H1 (cell line): ENCODE results near the gene ZNF536. TPM values are rescaled to one million over a fixed set of nuclear protein-coding genes. Genes with fewer than 3 reads are reported as not detected.
A peak's percentile ranks its signal among the peaks of the same experiment; 100 is the strongest.

Experiments
- CTCF ChIA-PET: fragments of 300-600 bp; sonication (Branson Sonifier 250); formaldehyde crosslinking; loops from one replicate; lab custom pipeline; 2021; ENCODE audit not compliant: partially characterized antibody; lab: Charles Lee
- POLR2A ChIA-PET: fragments of 300-600 bp; sonication (Branson Sonifier 250); formaldehyde crosslinking; loops from one replicate; lab custom pipeline; 2021; ENCODE audit warnings: inconsistent platforms; ENCODE audit not compliant: partially characterized antibody; lab: Charles Lee
- DNase-seq, 2 experiments: peaks; one replicate each; pipeline versions ENCODE4 v3.0.0 to v3.0.0-alpha.2; 2010 to 2022; ENCODE audit warnings: low spot score in 2 of 2, low read depth in 1 of 2, mixed read lengths in 1 of 2
- FAIRE-seq: peaks from 2 replicates; lab custom pipeline; 2011; peaks lifted over from hg19 to GRCh38; lab: Jason Lieb, UNC
- H2AFZ ChIP-seq: 2 replicates; pipeline ENCODE4 v1.8.1; 2012; ENCODE audit warnings: low read length, inconsistent platforms
- H2AK5ac ChIP-seq: 2 replicates; pipeline ENCODE4 v1.6.1; 2013; ENCODE audit warnings: low read depth, low read length
- H2BK120ac ChIP-seq: replicated peaks from 2 replicates; pipeline ENCODE3; 2013; ENCODE audit warnings: low read depth, low read length, inconsistent platforms
- H2BK12ac ChIP-seq: 2 replicates; pipeline ENCODE4 v1.6.1; 2013; ENCODE audit warnings: low read depth, low read length
- H2BK15ac ChIP-seq: 2 replicates; pipeline ENCODE4 v1.6.1; 2013; ENCODE audit warnings: low read length
- H2BK20ac ChIP-seq: 2 replicates; pipeline ENCODE4 v1.6.1; 2013; ENCODE audit warnings: low read length
- H2BK5ac ChIP-seq: 2 replicates; pipeline ENCODE4 v1.6.1; 2013; ENCODE audit warnings: low read depth, low read length
- H3K14ac ChIP-seq: 2 replicates; pipeline ENCODE4 v1.6.1; 2013; ENCODE audit warnings: inconsistent platforms; ENCODE audit not compliant: insufficient read length
- H3K18ac ChIP-seq: 2 replicates; pipeline ENCODE4 v1.6.1; 2013; ENCODE audit warnings: low read length; ENCODE audit errors: extremely low read depth
- H3K23ac ChIP-seq: 2 replicates; pipeline ENCODE4 v1.6.1; 2013; ENCODE audit warnings: inconsistent platforms; ENCODE audit not compliant: insufficient read length
- H3K23me2 ChIP-seq: 2 replicates; pipeline ENCODE4 v1.6.1; 2013; ENCODE audit warnings: low read depth, low read length
- H3K27ac ChIP-seq: 2 replicates; pipeline ENCODE4 v1.6.1; 2011; ENCODE audit warnings: low read depth, low read length, inconsistent platforms
- H3K27me3 ChIP-seq, 4 experiments: replicated peaks in 1 of 4; 1 replicate in 1 of 4; 2 replicates in 3 of 4; pipeline versions ENCODE4 v1.6.1 to v1.8.1; 2011 to 2013; ENCODE audit warnings: low read length in 3 of 4, mild to moderate bottlenecking in 3 of 4, inconsistent platforms in 2 of 4, mixed read lengths in 2 of 4, moderate library complexity in 1 of 4; ENCODE audit not compliant: control insufficient read depth in 3 of 4, insufficient read depth in 3 of 4; ENCODE audit errors: extremely low read depth in 1 of 4
- H3K36me3 ChIP-seq, 4 experiments: 2 replicates each; pipeline versions ENCODE4 v1.6.1 to v1.8.1; 2011 to 2013; ENCODE audit warnings: mild to moderate bottlenecking in 4 of 4, low read length in 3 of 4, moderate library complexity in 2 of 4, control low read depth in 1 of 4, inconsistent platforms in 1 of 4; ENCODE audit not compliant: insufficient read depth in 4 of 4, control insufficient read depth in 2 of 4
- H3K4ac ChIP-seq: replicated peaks from 2 replicates; pipeline ENCODE3; 2013; ENCODE audit warnings: low read length, low read depth, mixed read lengths, inconsistent platforms; ENCODE audit not compliant: insufficient read length
- H3K4me1 ChIP-seq, 4 experiments: replicated peaks in 1 of 4; 1 replicate in 1 of 4; 2 replicates in 3 of 4; pipeline versions ENCODE4 v1.6.1 to v1.8.1; 2011 to 2013; ENCODE audit warnings: low read length in 3 of 4, inconsistent platforms in 2 of 4, mixed read lengths in 1 of 4; ENCODE audit not compliant: insufficient read depth in 4 of 4, control insufficient read depth in 3 of 4
- H3K4me2 ChIP-seq, 2 experiments: 2 replicates each; pipeline versions ENCODE4 v1.6.1 to v1.8.1; 2011 to 2013; ENCODE audit warnings: low read depth in 2 of 2, low read length in 2 of 2, control low read depth in 1 of 2, inconsistent platforms in 1 of 2, mild to moderate bottlenecking in 1 of 2; ENCODE audit not compliant: insufficient read depth in 1 of 2
- H3K4me3 ChIP-seq, 4 experiments: fragments of 200-600, 300-600 bp in 1 of 4; sonication (generic), shearing (Covaris generic), sonication (Bioruptor Twin) in 1 of 4; 2 replicates each; pipeline versions ENCODE4 v1.5.1 to v1.8.1; 2011 to 2016; ENCODE audit warnings: low read length in 4 of 4, low read depth in 3 of 4, control low read depth in 2 of 4, inconsistent platforms in 2 of 4, mild to moderate bottlenecking in 2 of 4, mixed read lengths in 1 of 4, moderate library complexity in 1 of 4; ENCODE audit not compliant: insufficient read depth in 2 of 4; ENCODE audit errors: extremely low read depth in 1 of 4
- H3K56ac ChIP-seq: replicated peaks from 2 replicates; pipeline ENCODE3; 2013; ENCODE audit warnings: low read depth, mild to moderate bottlenecking, mixed read lengths, low read length, inconsistent platforms; ENCODE audit not compliant: insufficient read length
- H3K79me1 ChIP-seq: 2 replicates; pipeline ENCODE4 v1.6.1; 2013; ENCODE audit warnings: low read depth, low read length, control low read depth
- H3K79me2 ChIP-seq, 2 experiments: 2 replicates each; pipeline versions ENCODE4 v1.6.1 to v1.8.1; 2012 to 2013; ENCODE audit warnings: low read length in 2 of 2, mild to moderate bottlenecking in 2 of 2, inconsistent platforms in 1 of 2; ENCODE audit not compliant: insufficient read depth in 2 of 2, control insufficient read depth in 1 of 2
- H3K9ac ChIP-seq, 4 experiments: replicated peaks in 1 of 4; 1 replicate in 1 of 4; 2 replicates in 3 of 4; pipeline versions ENCODE4 v1.6.1 to v1.8.1; 2011 to 2013; ENCODE audit warnings: low read depth in 3 of 4, low read length in 3 of 4, control low read depth in 2 of 4, mild to moderate bottlenecking in 2 of 4, moderate library complexity in 2 of 4, inconsistent platforms in 1 of 4; ENCODE audit errors: extremely low read depth in 1 of 4
- H3K9me3 ChIP-seq, 2 experiments: 2 replicates each; pipeline versions ENCODE4 v1.6.1 to v1.8.1; 2012 to 2013; ENCODE audit warnings: mild to moderate bottlenecking in 2 of 2, moderate library complexity in 2 of 2, control low read depth in 1 of 2, inconsistent platforms in 1 of 2, low read depth in 1 of 2, low read length in 1 of 2, mixed read lengths in 1 of 2; ENCODE audit not compliant: insufficient read depth in 2 of 2
- H4K20me1 ChIP-seq, 2 experiments: replicated peaks in 1 of 2; 2 replicates each; pipeline versions ENCODE3 to v1.8.1; 2011 to 2013; ENCODE audit warnings: inconsistent platforms in 2 of 2, low read length in 2 of 2, mild to moderate bottlenecking in 1 of 2; ENCODE audit not compliant: insufficient read depth in 2 of 2, control insufficient read depth in 1 of 2
- H4K5ac ChIP-seq: 2 replicates; pipeline ENCODE4 v1.6.1; 2013; ENCODE audit warnings: low read length, low read depth, mixed read lengths, inconsistent platforms; ENCODE audit not compliant: insufficient read length
- H4K8ac ChIP-seq: 2 replicates; pipeline ENCODE4 v1.8.0; 2013; ENCODE audit warnings: mild to moderate bottlenecking, moderate library complexity, low read length, inconsistent platforms; ENCODE audit not compliant: insufficient read depth; ENCODE audit errors: extremely low read depth
- H4K91ac ChIP-seq: replicated peaks from 2 replicates; pipeline ENCODE3; 2013; ENCODE audit warnings: low read length, mixed read lengths, inconsistent platforms; ENCODE audit not compliant: insufficient read length
- ASH2L ChIP-seq: fragments of 200-600, 300-600 bp; sonication (generic); IDR thresholded peaks from one replicate; pipeline ENCODE4 v1.7.1; 2017; ENCODE audit warnings: low read length
- CBX8 ChIP-seq: fragments of 300-800, 300-1000 bp; sonication (generic); IDR thresholded peaks from 2 replicates; pipeline ENCODE4 v1.7.1; 2016; ENCODE audit warnings: low read depth, low read length, borderline replicate concordance
- KDM1A ChIP-seq: fragments of 200-600, 300-600 bp; sonication (generic); IDR thresholded peaks from 2 replicates; pipeline ENCODE4 v1.7.1; 2016; ENCODE audit warnings: mild to moderate bottlenecking, low read length, borderline replicate concordance
- KDM4A ChIP-seq: IDR thresholded peaks from one replicate; pipeline ENCODE4 v1.7.1; 2012; ENCODE audit warnings: low read depth, mild to moderate bottlenecking, moderate library complexity, low read length, inconsistent platforms; ENCODE audit not compliant: severe bottlenecking
- KDM5A ChIP-seq: fragments of 200-600 bp; IDR thresholded peaks from 2 replicates; pipeline ENCODE4 v1.7.1; 2012; ENCODE audit warnings: mild to moderate bottlenecking, low read length, inconsistent platforms, mixed read lengths
- POLR2A ChIP-seq, 2 experiments: IDR thresholded peaks; 1 replicate in 1 of 2; 2 replicates in 1 of 2; pipeline ENCODE4 v1.6.1; 2011; ENCODE audit warnings: low read depth in 2 of 2, low read length in 2 of 2, mild to moderate bottlenecking in 2 of 2; ENCODE audit errors: control extremely low read depth in 1 of 2
- POU5F1 ChIP-seq: IDR thresholded peaks from 2 replicates; pipeline ENCODE4 v1.6.1; 2011; ENCODE audit warnings: low read depth, mild to moderate bottlenecking, low read length, moderate library complexity
- RFX5 ChIP-seq: IDR thresholded peaks from 2 replicates; pipeline ENCODE4 v1.6.1; 2011; ENCODE audit warnings: low read depth, low read length, improper control_type of control experiment, borderline replicate concordance
- SIN3A ChIP-seq, 2 experiments: IDR thresholded peaks in 1 of 2; conservative IDR thresholded peaks in 1 of 2; 2 replicates each; pipeline ENCODE4 v1.6.1; 2011 to 2012; ENCODE audit warnings: low read length in 2 of 2, improper control_type of control experiment in 1 of 2, low read depth in 1 of 2, mild to moderate bottlenecking in 1 of 2
- SIRT6 ChIP-seq: IDR thresholded peaks from one replicate; pipeline ENCODE4 v1.7.1; 2012; ENCODE audit warnings: low read length, inconsistent platforms
- SIX5 ChIP-seq: IDR thresholded peaks from 2 replicates; pipeline ENCODE4 v1.6.1; 2011; ENCODE audit warnings: mild to moderate bottlenecking, low read depth, low read length
- SP4 ChIP-seq: IDR thresholded peaks from 2 replicates; pipeline ENCODE4 v1.6.1; 2012; ENCODE audit warnings: low read length, inconsistent platforms
- SRF ChIP-seq: IDR thresholded peaks from 2 replicates; pipeline ENCODE4 v1.6.1; 2011; ENCODE audit warnings: mild to moderate bottlenecking, low read depth, low read length, moderate library complexity
- SUZ12 ChIP-seq: fragments of 200-600 bp; sonication (generic); IDR thresholded peaks from 2 replicates; pipeline ENCODE4 v1.6.1; 2012; ENCODE audit warnings: mild to moderate bottlenecking, inconsistent platforms, low read length, moderate library complexity, mixed read lengths
- TEAD4 ChIP-seq: IDR thresholded peaks from 2 replicates; pipeline ENCODE4 v1.6.1; 2012; ENCODE audit warnings: low read depth, low read length, inconsistent platforms, mixed read lengths
- WGBS, 2 experiments: shearing (Covaris generic) in 1 of 2; methylation state at CpG; one replicate each; pipeline versions ENCODE4 v1.1.6 to v1.1.7; 2013 to 2015; ENCODE audit warnings: low lambda C conversion rate in 2 of 2, mixed read lengths in 2 of 2, inconsistent platforms in 1 of 2, low coverage in 1 of 2, missing lambda C conversion rate in 1 of 2; ENCODE audit not compliant: insufficient replicate concordance in 2 of 2, insufficient coverage in 1 of 2, insufficient read length in 1 of 2; ENCODE audit errors: extremely low coverage in 1 of 2, missing lambda C conversion rate in 1 of 2; 5-methylcytosine and 5-hydroxymethylcytosine counted together
- polyA plus RNA-seq, 7 experiments: library from polyadenylated mRNA; depleted of rRNA in 3 of 7; stranded (reverse) in 5 of 7; unstranded in 2 of 7; fragments of >200 nt in 5 of 7; fragments of 200-250 nt in 2 of 7; gene quantifications; 1 replicate in 5 of 7; 2 replicates in 1 of 7; 4 replicates in 1 of 7; pipeline versions ENCODE4 v1.2.1 to v1.2.3, GENCODE V29; 2011 to 2013; ENCODE audit warnings: missing spikeins in 2 of 7, mixed read lengths in 2 of 7
- total RNA-seq: library from RNA; stranded (reverse); fragmentation: NEBNext Ultra II Directional; extraction: Animal tissue kit (Norgen Biotek cat#: 25700); gene quantifications from 2 replicates; pipeline ENCODE4 v1.2.1, GENCODE V29; 2021

The ZNF536 gene
- total and polyA plus RNA-seq, 2 of the 8 experiments (the other 6 are each of a cell fraction or from before 2014, with no cell fraction given), result 0.09 to 0.11 TPM

DNA sequence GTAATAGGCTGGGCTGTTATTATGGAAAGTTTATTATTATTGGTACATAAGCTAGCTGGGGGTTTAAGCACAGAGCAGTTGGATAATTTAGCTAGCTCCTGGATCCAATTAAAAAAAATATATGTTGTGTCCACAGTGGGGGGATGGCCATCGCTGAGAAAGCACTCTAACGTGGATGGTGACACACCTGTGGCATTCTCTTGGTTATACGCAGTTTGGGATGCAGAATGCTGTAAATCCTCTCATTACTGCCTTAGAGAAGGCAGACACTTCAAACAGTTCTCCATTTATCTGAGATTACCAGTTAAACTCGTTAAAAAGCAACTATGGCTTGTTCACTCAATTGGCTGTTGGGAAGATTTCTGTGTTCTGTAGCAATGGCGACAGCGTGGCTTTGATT is 2.4 kb upstream of the ZNF536 start:
- H3K4me1 ChIP-seq, result peaks cover 5 to 13% (median 11%) of the 10 kb centered on the region in 4 experiments
- CTCF ChIA-PET, result interaction anchor here (0.6 kb wide), 1 partner anchor 677 kb away, joined by 3 read pairs; no protein-coding TSS in a partner anchor
- TF ChIP-seq POLR2A (IDR thresholded peaks at IDR 0.05; ENCODE audit: control extremely low read depth in 1 of 2, low read depth in 2 of 2, low read length in 2 of 2), result no peak
- no peak for TF ChIP-seq TEAD4
- no peak for TF ChIP-seq KDM5A
- TF ChIP-seq SIX5, result no peak
- no peak for TF ChIP-seq RFX5
- no peak for TF ChIP-seq KDM4A
- no peak for TF ChIP-seq KDM1A
- TF ChIP-seq ASH2L, result no peak
- TF ChIP-seq SRF, result no peak
- TF ChIP-seq CBX8, result no peak
- TF ChIP-seq SP4, result no peak
- TF ChIP-seq SIN3A (conservative IDR thresholded peaks at IDR 0.05 in 1 of 2, IDR thresholded peaks at IDR 0.05 in 1 of 2; ENCODE audit: low read depth in 1 of 2, low read length in 2 of 2), result no peak
- TF ChIP-seq SIRT6, result no peak
- TF ChIP-seq POU5F1, result no peak
- TF ChIP-seq SUZ12, result no peak

More for the DNA sequence above, 2.4 kb upstream of the ZNF536 start:
- no peak overlapping the region for H2AK5ac ChIP-seq
- H3K79me1 ChIP-seq, result no peaks in the 10 kb centered on the region
- POLR2A ChIA-PET, result interaction anchor here (0.5 kb wide), 1 partner anchor 62 kb away, joined by 3 read pairs; no protein-coding TSS in a partner anchor
- no peak overlapping the region for H2AFZ ChIP-seq
- H3K56ac ChIP-seq, result no peak overlapping the region
- H3K23me2 ChIP-seq, result no peaks in the 10 kb centered on the region
- no peak overlapping the region for H2BK15ac ChIP-seq
- no peak overlapping the region for H3K4me2 ChIP-seq
- no peak overlapping the region for H4K5ac ChIP-seq
- H4K20me1 ChIP-seq, result no peaks in the 10 kb centered on the region
- FAIRE-seq (no peak), DNase-seq (no peak)
- H3K14ac ChIP-seq, result no peak overlapping the region
- H2BK20ac ChIP-seq, result no peak overlapping the region
- H3K27ac ChIP-seq, result no peak overlapping the region
- no peak overlapping the region for H2BK12ac ChIP-seq
- no peak overlapping the region for H3K4ac ChIP-seq
- H3K18ac ChIP-seq, result no peak overlapping the region
- peak overlapping the region; percentile 42 for H3K23ac ChIP-seq
- H3K79me2 ChIP-seq, result no peaks in the 10 kb centered on the region
- H4K8ac ChIP-seq, result no peak overlapping the region
- H2BK5ac ChIP-seq, result no peak overlapping the region
- no peak overlapping the region for H2BK120ac ChIP-seq
- H3K9ac ChIP-seq, result no peak overlapping the region
- H3K27me3 ChIP-seq, result peaks cover 0 to 6% (median 2%) of the 10 kb centered on the region in 4 experiments; a peak in 3 of 7 replicates
- H4K91ac ChIP-seq, result no peak overlapping the region
- 93% methylated on average over 6 of the region's 6 CpGs; no CpG with 5 or more reads in 1 of the 2 experiments for WGBS, 2 experiments
- H3K9me3 ChIP-seq, result no peaks in the 10 kb centered on the region
- no peaks in the 10 kb centered on the region for H3K36me3 ChIP-seq
- H3K4me3 ChIP-seq, result no peak overlapping the region
